T-cell (primary cell): ENCODE measurements around the gene LRRC4C. TPM values are rescaled to one million over a fixed set of nuclear protein-coding genes. Genes with fewer than 3 reads are reported as not detected.

Experiments
- ATAC-seq, 4 experiments: fragments of 200-7000 bp in 3 of 4; fragments of 150-1000 bp in 1 of 4; cut with Tn5 transposase; replicated peaks in 1 of 4; 1 replicate in 3 of 4; 2 replicates in 1 of 4; pipeline ENCODE4 v1.10.0; 2021; ENCODE audit warnings: moderate library complexity in 3 of 4, mild to moderate bottlenecking in 2 of 4, moderate number of reproducible peaks in 1 of 4
- CTCF ChIA-PET, 2 donors: fragments of 300-600 bp; sonication (Branson Sonifier 250); formaldehyde crosslinking; loops; one replicate each; lab custom pipeline; 2022; ENCODE audit warnings: antibody characterized with exemption in 2 of 2; lab: Charles Lee
- POLR2A ChIA-PET, 2 donors: fragments of 300-600 bp; sonication (Branson Sonifier 250); formaldehyde crosslinking; loops; one replicate each; lab custom pipeline; 2022; ENCODE audit warnings: antibody characterized with exemption in 2 of 2; lab: Charles Lee
- DNase-seq, 35 experiments: peaks; one replicate each; pipeline versions ENCODE4 v3.0.0 to v3.0.0-alpha.2; 2013 to 2023
- H3K27ac ChIP-seq: one replicate; pipeline ENCODE4 v1.5.1; 2013; ENCODE audit warnings: low read length
- H3K27me3 ChIP-seq, 2 experiments: replicated peaks in 1 of 2; 1 replicate in 1 of 2; 2 replicates in 1 of 2; pipeline versions ENCODE4 v1.6.1 to v1.7.0; 2013; ENCODE audit warnings: low read length in 1 of 2, mixed read lengths in 1 of 2; ENCODE audit not compliant: control insufficient read depth in 2 of 2, insufficient read depth in 2 of 2; ENCODE audit errors: extremely low read depth in 1 of 2
- H3K36me3 ChIP-seq, 2 donors: 1 replicate in 1 of 2; 2 replicates in 1 of 2; pipeline versions ENCODE4 v1.6.1 to v1.7.0; 2013; ENCODE audit warnings: low read length in 1 of 2; ENCODE audit not compliant: control insufficient read depth in 2 of 2, insufficient read depth in 1 of 2; ENCODE audit errors: extremely low read depth in 1 of 2
- H3K4me1 ChIP-seq, 2 experiments: 1 replicate in 1 of 2; 2 replicates in 1 of 2; pipeline versions ENCODE4 v1.6.1 to v1.7.0; 2013; ENCODE audit warnings: low read length in 2 of 2, mixed read lengths in 1 of 2; ENCODE audit not compliant: insufficient read depth in 2 of 2, control insufficient read depth in 1 of 2; ENCODE audit errors: extremely low read depth in 1 of 2
- H3K4me3 ChIP-seq, 2 donors: 1 replicate in 1 of 2; 2 replicates in 1 of 2; pipeline versions ENCODE4 v1.5.1 to v1.7.0; 2013; ENCODE audit warnings: mild to moderate bottlenecking in 2 of 2, low read length in 1 of 2, moderate library complexity in 1 of 2; ENCODE audit not compliant: control insufficient read depth in 1 of 2; ENCODE audit errors: extremely low read depth in 1 of 2
- H3K9me3 ChIP-seq: 2 replicates; pipeline ENCODE4 v1.7.0; 2013
- H3K27ac Mint-ChIP-seq, 2 donors: one replicate each; pipeline ENCODE4 v1.8.0; 2020 to 2021; ENCODE audit warnings: mild to moderate bottlenecking in 2 of 2, mixed read lengths in 2 of 2
- H3K27me3 Mint-ChIP-seq, 2 donors: one replicate each; pipeline ENCODE4 v1.8.0; 2021 to 2022; ENCODE audit warnings: mixed read lengths in 2 of 2
- H3K36me3 Mint-ChIP-seq: one replicate; pipeline ENCODE4 v1.8.0; 2021; ENCODE audit warnings: mixed read lengths
- H3K4me1 Mint-ChIP-seq, 3 donors: one replicate each; pipeline ENCODE4 v1.8.0; 2020 to 2022; ENCODE audit warnings: mixed read lengths in 3 of 3, mild to moderate bottlenecking in 1 of 3
- H3K4me3 Mint-ChIP-seq, 3 donors: one replicate each; pipeline ENCODE4 v1.8.0; 2020 to 2022; ENCODE audit warnings: mild to moderate bottlenecking in 3 of 3, mixed read lengths in 3 of 3, moderate library complexity in 3 of 3
- H3K9me3 Mint-ChIP-seq, 3 donors: one replicate each; pipeline ENCODE4 v1.8.0; 2020 to 2022; ENCODE audit warnings: mixed read lengths in 3 of 3
- WGBS: methylation state at CpG from one replicate; pipeline ENCODE4 v1.1.5; 2013; ENCODE audit warnings: missing lambda C conversion rate; ENCODE audit not compliant: insufficient coverage; 5-methylcytosine and 5-hydroxymethylcytosine counted together
- total RNA-seq, 35 experiments: library from RNA in 6 of 35; stranded (reverse) in 6 of 35; fragments of 120-200 nt in 1 of 35; gene quantifications; one replicate each; pipeline versions ENCODE4 v1.2.1 to v1.2.4 and lab custom pipeline; 2013 to 2026

The LRRC4C gene
- total RNA-seq, 5 donors from 2014 or later (not counting 1 experiment from before 2014, with no cell fraction given) = not detected

- H3K4me1 ChIP-seq = no peaks in the 10 kb centered on the region
- no CpG with 5 or more reads among the region's 2 CpGs for WGBS
- no peak overlapping the region for H3K4me3 Mint-ChIP-seq
- CTCF ChIA-PET = no interaction called here
- H3K27ac ChIP-seq = no peak overlapping the region
- H3K4me3 ChIP-seq = no peak overlapping the region
- no peaks in the 10 kb centered on the region for H3K36me3 ChIP-seq
- ATAC-seq (no peak), DNase-seq (no peak)
- H3K36me3 Mint-ChIP-seq = no peaks in the 10 kb centered on the region
- no peaks in the 10 kb centered on the region for H3K27me3 ChIP-seq
- H3K9me3 ChIP-seq = no peaks in the 10 kb centered on the region
- POLR2A ChIA-PET = no interaction called here
- H3K27me3 Mint-ChIP-seq = peaks cover 0 to 4% of the 10 kb centered on the region in 2 donors
- H3K4me1 Mint-ChIP-seq = no peaks in the 10 kb centered on the region
- H3K27ac Mint-ChIP-seq = no peak overlapping the region
- H3K9me3 Mint-ChIP-seq = peaks cover 8 to 13% (median 9%) of the 10 kb centered on the region in 3 donors
These were observed 1173.3 kb downstream of the LRRC4C start for GRCh38 chr11:40286137-40286536.

DNA sequence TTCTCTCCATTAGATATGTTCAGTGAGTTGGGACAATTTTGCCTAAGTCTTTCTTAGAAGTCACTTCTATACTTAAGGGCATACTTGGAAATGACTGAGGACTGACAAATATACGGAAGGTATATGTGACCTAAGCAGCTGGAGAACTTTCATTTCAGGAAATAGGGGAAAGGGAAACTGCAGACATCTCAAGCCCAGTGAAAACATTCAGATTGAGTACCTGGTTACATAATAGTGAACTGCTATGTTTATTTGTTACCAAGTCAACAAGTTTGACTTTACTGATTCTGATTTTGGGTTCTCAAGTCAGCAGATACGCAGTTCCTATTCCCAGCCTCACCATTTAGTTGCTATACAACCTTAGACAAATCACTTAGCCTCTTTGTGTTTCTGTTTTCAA, 1173.9 kb downstream of the LRRC4C start:
- no peaks in the 10 kb centered on the region for H3K36me3 ChIP-seq
- Mint-ChIP-seq H3K27ac (no peak overlapping the region), H3K36me3 (no peaks in the 10 kb centered on the region), H3K4me3 (no peak overlapping the region), H3K9me3 (peaks cover 8 to 13% (median 12%) of the 10 kb centered on the region in 3 donors), H3K4me1 (no peaks in the 10 kb centered on the region), H3K27me3 (peaks cover 0 to under 1% of the 10 kb centered on the region in 2 donors)
- no peaks in the 10 kb centered on the region for H3K4me1 ChIP-seq
- DNase-seq (no peak), ATAC-seq (no peak)
- no peaks in the 10 kb centered on the region for H3K27me3 ChIP-seq
- WGBS = no CpG with 5 or more reads among the region's 2 CpGs
- ChIA-PET POLR2A (interaction anchor here in 1 of 2 donors (0.6 kb wide), 1 partner anchor 8 kb away, joined by 3 read pairs; no protein-coding TSS in a partner anchor), CTCF (no interaction called here)
- no peak overlapping the region for H3K27ac ChIP-seq
- no peak overlapping the region for H3K4me3 ChIP-seq
- H3K9me3 ChIP-seq = no peaks in the 10 kb centered on the region

- WGBS = 50% methylated on average over 4 of the region's 6 CpGs
- Histone ChIP-seq H3K27ac (no peak overlapping the region), H3K4me1 (no peaks in the 10 kb centered on the region), H3K27me3 (no peaks in the 10 kb centered on the region), H3K9me3 (no peaks in the 10 kb centered on the region), H3K36me3 (no peaks in the 10 kb centered on the region), H3K4me3 (no peak overlapping the region)
- Mint-ChIP-seq H3K4me1 (no peaks in the 10 kb centered on the region), H3K27me3 (no peaks in the 10 kb centered on the region), H3K27ac (no peak overlapping the region), H3K9me3 (peaks cover 11 to 19% (median 17%) of the 10 kb centered on the region in 3 donors), H3K4me3 (no peak overlapping the region), H3K36me3 (no peaks in the 10 kb centered on the region)
- ATAC-seq (no peak), DNase-seq (no peak)
- CTCF ChIA-PET = no interaction called here
- POLR2A ChIA-PET = no interaction called here
These were observed 1178.3 kb downstream of the LRRC4C start for GRCh38 chr11:40281052-40281580.

GRCh38 chr11:40280159-40281051, 1179.0 kb downstream of the LRRC4C start:
- H3K4me1 Mint-ChIP-seq = no peaks in the 10 kb centered on the region

DNA sequence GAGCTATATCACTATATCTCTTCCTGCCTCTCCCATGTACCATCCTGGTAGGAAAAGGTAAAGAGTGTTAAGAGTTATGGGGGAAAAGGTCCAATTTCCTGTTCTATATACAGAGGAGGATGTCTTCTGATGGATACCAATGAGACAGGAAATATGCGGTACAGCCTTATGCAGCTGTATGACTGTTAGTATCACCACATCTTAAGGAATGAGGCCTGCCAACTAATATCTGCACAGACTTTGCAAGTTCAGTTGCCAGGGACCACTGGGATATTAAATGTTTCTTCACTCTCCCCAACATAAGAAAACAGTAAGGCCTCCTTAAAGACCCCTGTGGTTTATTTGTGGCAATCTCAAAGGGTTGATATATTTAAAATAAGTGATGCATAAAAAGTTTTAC, 1182.5 kb downstream of the LRRC4C start:
- H3K27me3 Mint-ChIP-seq = no peaks in the 10 kb centered on the region
- H3K4me1 Mint-ChIP-seq = no peaks in the 10 kb centered on the region
- Histone ChIP-seq H3K4me3 (no peak overlapping the region), H3K27ac (no peak overlapping the region), H3K27me3 (no peaks in the 10 kb centered on the region), H3K36me3 (no peaks in the 10 kb centered on the region), H3K4me1 (no peaks in the 10 kb centered on the region), H3K9me3 (no peaks in the 10 kb centered on the region)
- no peaks in the 10 kb centered on the region for H3K36me3 Mint-ChIP-seq
- H3K27ac Mint-ChIP-seq = no peak overlapping the region
- no CpG with 5 or more reads among the region's 1 CpG for WGBS
- no peak for DNase-seq
- no peak for ATAC-seq
- H3K9me3 Mint-ChIP-seq = peaks cover 4 to 26% (median 12%) of the 10 kb centered on the region in 3 donors
- POLR2A ChIA-PET = no interaction called here
- H3K4me3 Mint-ChIP-seq = no peak overlapping the region
- CTCF ChIA-PET = no interaction called here

More at GRCh38 chr11:40280159-40281051, 1179.0 kb downstream of the LRRC4C start:
- no peaks in the 10 kb centered on the region for H3K36me3 Mint-ChIP-seq
- no peaks in the 10 kb centered on the region for H3K27me3 Mint-ChIP-seq
- H3K9me3 Mint-ChIP-seq = peaks cover 11 to 24% (median 21%) of the 10 kb centered on the region in 3 donors
- no peak overlapping the region for H3K27ac Mint-ChIP-seq
- DNase-seq (no peak), ATAC-seq (no peak)
- CTCF ChIA-PET = no interaction called here
- Histone ChIP-seq H3K27me3 (no peaks in the 10 kb centered on the region), H3K27ac (no peak overlapping the region), H3K36me3 (no peaks in the 10 kb centered on the region), H3K4me3 (no peak overlapping the region), H3K9me3 (no peaks in the 10 kb centered on the region), H3K4me1 (no peaks in the 10 kb centered on the region)
- WGBS = 76% methylated on average over 9 of the region's 18 CpGs
- H3K4me3 Mint-ChIP-seq = no peak overlapping the region
- POLR2A ChIA-PET = no interaction called here

DNA sequence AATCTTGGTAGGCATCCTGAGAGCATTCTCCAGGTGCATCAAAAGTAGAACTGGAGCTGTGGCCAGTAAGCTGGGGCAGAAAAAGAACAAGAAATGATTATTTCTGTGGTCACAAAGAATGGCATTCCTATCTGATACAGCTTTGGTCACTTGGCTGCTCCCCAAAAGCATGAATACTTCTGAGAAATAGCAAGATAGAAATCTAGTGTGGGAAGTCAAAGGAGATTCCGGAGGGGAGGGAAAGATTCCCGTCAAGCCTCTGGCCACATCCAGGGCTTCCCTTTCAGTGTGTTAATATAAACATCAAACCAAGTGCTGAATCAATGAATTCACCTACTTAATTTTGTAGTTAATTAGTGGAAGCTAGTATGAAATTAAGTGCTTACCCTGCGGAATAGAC, 1185.4 kb downstream of the LRRC4C start:
- Mint-ChIP-seq H3K9me3 (peaks cover 4 to 22% (median 8%) of the 10 kb centered on the region in 3 donors), H3K27ac (no peak overlapping the region), H3K27me3 (no peaks in the 10 kb centered on the region), H3K4me3 (no peak overlapping the region), H3K4me1 (no peaks in the 10 kb centered on the region), H3K36me3 (no peaks in the 10 kb centered on the region)
- no peak overlapping the region for H3K27ac ChIP-seq
- H3K4me3 ChIP-seq = no peak overlapping the region
- no CpG with 5 or more reads among the region's 3 CpGs for WGBS
- no peaks in the 10 kb centered on the region for H3K4me1 ChIP-seq
- ChIA-PET CTCF (no interaction called here), POLR2A (no interaction called here)
- H3K27me3 ChIP-seq = no peaks in the 10 kb centered on the region
- no peak for DNase-seq
- ATAC-seq = no peak
- H3K9me3 ChIP-seq = no peaks in the 10 kb centered on the region
- no peaks in the 10 kb centered on the region for H3K36me3 ChIP-seq
